NCI-H226 (cell line): ENCODE results near the gene AKAP13.
A peak's percentile ranks its signal among the peaks of the same experiment; 100 is the strongest.

Source experiments
- DNase-seq: peaks from one replicate; pipeline ENCODE4 v3.0.0-alpha.2; 2015

AKAP13 gene

GRCh38 chr15:85542895-85543331, 162.5 kb downstream of the AKAP13 start:
- no peak for DNase-seq

GRCh38 chr15:85543741-85544155, 163.3 kb downstream of the AKAP13 start:
- no peak for DNase-seq

GRCh38 chr15:85545185-85545584, 164.8 kb downstream of the AKAP13 start:
- no peak for DNase-seq

GRCh38 chr15:85545752-85546151, 165.3 kb downstream of the AKAP13 start:
- DNase-seq, result no peak

GRCh38 chr15:85547386-85547785, 167.0 kb downstream of the AKAP13 start:
- no peak for DNase-seq

- no peak for DNase-seq
Measured at GRCh38 chr15:85550283-85550682, 169.9 kb downstream of the AKAP13 start.

GRCh38 chr15:85551221-85551832, 170.9 kb downstream of the AKAP13 start:
- peak; percentile 32 for DNase-seq

- no peak for DNase-seq
Measured at GRCh38 chr15:85554852-85555521, 174.6 kb downstream of the AKAP13 start.

GRCh38 chr15:85555875-85556617, 175.6 kb downstream of the AKAP13 start:
- no peak for DNase-seq

- no peak for DNase-seq
Measured at GRCh38 chr15:85556618-85556895, 176.2 kb downstream of the AKAP13 start.

- no peak for DNase-seq
Measured at GRCh38 chr15:85557385-85557784, 177.0 kb downstream of the AKAP13 start.

GRCh38 chr15:85558848-85559247, 178.4 kb downstream of the AKAP13 start:
- no peak for DNase-seq

- DNase-seq, result no peak
Measured at GRCh38 chr15:85559530-85559929, 179.1 kb downstream of the AKAP13 start.

- no peak for DNase-seq
Measured at GRCh38 chr15:85562824-85563223, 182.4 kb downstream of the AKAP13 start.

GRCh38 chr15:85563328-85563727, 182.9 kb downstream of the AKAP13 start:
- no peak for DNase-seq

- DNase-seq, result no peak
Measured at GRCh38 chr15:85563731-85564130, 183.3 kb downstream of the AKAP13 start.

- no peak for DNase-seq
Measured at GRCh38 chr15:85564686-85565085, 184.3 kb downstream of the AKAP13 start.

- DNase-seq, result no peak
Measured at GRCh38 chr15:85568261-85568808, 187.9 kb downstream of the AKAP13 start.

- DNase-seq, result no peak
Measured at GRCh38 chr15:85570336-85570735, 189.9 kb downstream of the AKAP13 start.

GRCh38 chr15:85571780-85572179, 191.4 kb downstream of the AKAP13 start:
- DNase-seq, result no peak

- DNase-seq, result no peak
Measured at GRCh38 chr15:85576392-85576791, 196.0 kb downstream of the AKAP13 start.

GRCh38 chr15:85578941-85579701, 198.7 kb downstream of the AKAP13 start:
- no peak for DNase-seq
